HCT116 (cell line): Measurements from ENCODE around the gene NFIC. TPM values are rescaled to one million over a fixed set of nuclear protein-coding genes. Genes with fewer than 3 reads are reported as not detected.

Experiments used
- ATAC-seq: fragments of 200-7000 bp; cut with Tn5 transposase; 2 replicates; pipeline ENCODE4 v1.9.1; 2020; ENCODE audit warnings: mild to moderate bottlenecking, moderate library complexity
- BruUV-seq: library from RNA; stranded (reverse); fragments of 400-500 nt; replicated peaks from 2 replicates; lab custom pipeline; 2021; lab: Mats Ljungman, UMichigan
- CTCF ChIA-PET: fragments of 300-600 bp; sonication (Branson Sonifier 250); formaldehyde crosslinking; loops from one replicate; lab custom pipeline; 2021; ENCODE audit warnings: antibody characterized with exemption; lab: Charles Lee
- POLR2A ChIA-PET: fragments of 300-600, 350-600 bp; sonication (Branson Sonifier 250); formaldehyde crosslinking; loops from one replicate; lab custom pipeline; 2021; ENCODE audit warnings: antibody characterized with exemption; lab: Charles Lee
- RAD21 ChIA-PET, 2 experiments: fragments of 300-600 bp; sonication (Branson Sonifier 250); formaldehyde crosslinking; loops; one replicate each; lab custom pipeline; 2023; ENCODE audit warnings: low total read pairs in 2 of 2; ENCODE audit not compliant: uncharacterized antibody in 2 of 2, unreplicated experiment in 2 of 2, low non-redundant PET in 1 of 2; lab: Charles Lee
- DNase-seq: peaks from one replicate; pipeline ENCODE4 v3.0.0-alpha.2; 2010; ENCODE audit warnings: low read depth, low spot score
- H2AFZ ChIP-seq: fragments of 200-600 bp; shearing (Covaris generic), sonication (generic); 2 replicates; pipeline ENCODE4 v1.6.1; 2017; ENCODE audit warnings: low read depth, mixed run types, mixed read lengths, antibody characterized with exemption, low read length; ENCODE audit not compliant: poor library complexity, severe bottlenecking
- H3K27ac ChIP-seq: 2 replicates; pipeline ENCODE4 v1.5.1; 2012; ENCODE audit warnings: low read depth, low read length
- H3K27me3 ChIP-seq: fragments of 200-600 bp; sonication (generic); 2 replicates; pipeline ENCODE4 v1.6.1; 2016; ENCODE audit warnings: mixed run types, low read length, mixed read lengths; ENCODE audit not compliant: insufficient read depth
- H3K36me3 ChIP-seq, 2 experiments: fragments of 200-500 bp in 1 of 2; fragments of 200-600 bp in 1 of 2; sonication (Bioruptor generic) in 1 of 2; sonication (generic) in 1 of 2; 2 replicates each; pipeline versions ENCODE4 v1.5.1 to v1.6.1; 2014 to 2016; ENCODE audit warnings: low read length in 2 of 2, inconsistent platforms in 1 of 2, mixed read lengths in 1 of 2, mixed run types in 1 of 2; ENCODE audit not compliant: insufficient read depth in 2 of 2, control insufficient read depth in 1 of 2
- H3K4me1 ChIP-seq, 2 experiments: fragments of 200-600 bp in 1 of 2; sonication (generic) in 1 of 2; 2 replicates each; pipeline versions ENCODE4 v1.5.1 to v1.6.1; 2012 to 2017; ENCODE audit warnings: low read length in 2 of 2, inconsistent platforms in 1 of 2, mild to moderate bottlenecking in 1 of 2, mixed read lengths in 1 of 2, mixed run types in 1 of 2, moderate library complexity in 1 of 2; ENCODE audit not compliant: insufficient read depth in 2 of 2, control insufficient read depth in 1 of 2
- H3K4me2 ChIP-seq: fragments of 200-600 bp; sonication (generic); 2 replicates; pipeline ENCODE4 v1.6.1; 2017; ENCODE audit warnings: mixed run types, low read length, mixed read lengths
- H3K4me3 ChIP-seq, 2 experiments: fragments of 200-600 bp in 1 of 2; sonication (generic) in 1 of 2; replicated peaks in 1 of 2; 2 replicates each; pipeline ENCODE4 v1.5.1; 2011 to 2016; ENCODE audit warnings: low read length in 2 of 2, control low read depth in 1 of 2, low read depth in 1 of 2, mild to moderate bottlenecking in 1 of 2, mixed read lengths in 1 of 2, mixed run types in 1 of 2
- H3K79me2 ChIP-seq: fragments of 200-600 bp; sonication (generic); 2 replicates; pipeline ENCODE4 v1.6.1; 2017; ENCODE audit warnings: mild to moderate bottlenecking, mixed run types, low read length, moderate library complexity, mixed read lengths; ENCODE audit not compliant: insufficient read depth
- H3K9ac ChIP-seq: fragments of 200-600 bp; sonication (generic); 2 replicates; pipeline ENCODE4 v1.6.1; 2016; ENCODE audit warnings: low read length, mixed read lengths
- H3K9me2 ChIP-seq: fragments of 200-600 bp; sonication (generic), shearing (Covaris generic); 2 replicates; pipeline ENCODE4 v1.6.1; 2017; ENCODE audit warnings: mixed run types, mild to moderate bottlenecking, moderate library complexity; ENCODE audit not compliant: insufficient read depth
- H3K9me3 ChIP-seq, 2 experiments: fragments of 200-500 bp in 1 of 2; fragments of 200-600 bp in 1 of 2; sonication (Bioruptor generic) in 1 of 2; sonication (generic) in 1 of 2; 2 replicates each; pipeline ENCODE4 v1.6.1; 2014 to 2017; ENCODE audit warnings: low read length in 2 of 2, mixed read lengths in 2 of 2, inconsistent platforms in 1 of 2, low read depth in 1 of 2, mild to moderate bottlenecking in 1 of 2, mixed run types in 1 of 2, moderate library complexity in 1 of 2; ENCODE audit not compliant: control insufficient read depth in 1 of 2, insufficient read depth in 1 of 2
- H4K20me1 ChIP-seq: fragments of 200-600 bp; sonication (generic), shearing (Covaris generic); 2 replicates; pipeline ENCODE4 v1.6.1; 2017; ENCODE audit warnings: mixed run types, mild to moderate bottlenecking, moderate library complexity; ENCODE audit not compliant: insufficient read depth
- ATF3 ChIP-seq: IDR thresholded peaks from 2 replicates; pipeline ENCODE4 v1.6.1; 2012
- CBX3 ChIP-seq: IDR thresholded peaks from 2 replicates; pipeline ENCODE4 v1.6.1; 2012; ENCODE audit warnings: low read depth
- CEBPB ChIP-seq: IDR thresholded peaks from 2 replicates; pipeline ENCODE4 v1.6.1; 2012; ENCODE audit warnings: low read depth
- CTCF ChIP-seq, 3 experiments: fragments of 200-600 bp in 1 of 3; sonication (generic) in 1 of 3; IDR thresholded peaks in 2 of 3; conservative IDR thresholded peaks in 1 of 3; 2 replicates each; pipeline ENCODE4 v1.5.1; 2012 to 2017; ENCODE audit warnings: low read depth in 2 of 3, low read length in 2 of 3, antibody characterized with exemption in 1 of 3, borderline replicate concordance in 1 of 3, control low read depth in 1 of 3, mild to moderate bottlenecking in 1 of 3, mixed read lengths in 1 of 3, mixed run types in 1 of 3, moderate library complexity in 1 of 3; ENCODE audit not compliant: insufficient read depth in 1 of 3
- EGR1 ChIP-seq: IDR thresholded peaks from 2 replicates; pipeline ENCODE4 v1.6.1; 2012; ENCODE audit warnings: low read depth
- ELF1 ChIP-seq: IDR thresholded peaks from 2 replicates; pipeline ENCODE4 v1.6.1; 2012; ENCODE audit warnings: low read depth, borderline replicate concordance
- EZH2 ChIP-seq: fragments of 200-600 bp; sonication (generic); IDR thresholded peaks from 2 replicates; pipeline ENCODE4 v1.6.1; 2017; ENCODE audit warnings: antibody characterized with exemption, mixed run types
- EZH2phosphoT487 ChIP-seq: fragments of 200-600 bp; IDR thresholded peaks from 2 replicates; pipeline ENCODE4 v1.6.1; 2018; ENCODE audit warnings: antibody characterized with exemption, borderline replicate concordance
- JUND ChIP-seq: IDR thresholded peaks from 2 replicates; pipeline ENCODE4 v1.6.1; 2012
- POLR2A ChIP-seq: IDR thresholded peaks from 2 replicates; pipeline ENCODE4 v1.7.0; 2011; ENCODE audit warnings: borderline replicate concordance; ENCODE audit not compliant: insufficient read depth, insufficient read length; ENCODE audit errors: extremely low read depth
- POLR2AphosphoS5 ChIP-seq: IDR thresholded peaks from 2 replicates; pipeline ENCODE4 v1.6.1; 2011; ENCODE audit warnings: mild to moderate bottlenecking, low read depth, low read length, moderate library complexity
- RAD21 ChIP-seq: IDR thresholded peaks from 2 replicates; pipeline ENCODE4 v1.6.1; 2012; ENCODE audit warnings: low read depth, mild to moderate bottlenecking
- REST ChIP-seq: IDR thresholded peaks from 2 replicates; pipeline ENCODE4 v1.6.1; 2012; ENCODE audit warnings: low read depth
- SIN3A ChIP-seq: IDR thresholded peaks from 2 replicates; pipeline ENCODE4 v1.6.1; 2012; ENCODE audit warnings: low read depth
- SRF ChIP-seq: IDR thresholded peaks from 2 replicates; pipeline ENCODE4 v1.6.1; 2012; ENCODE audit warnings: low read depth
- TCF7L2 ChIP-seq: IDR thresholded peaks from 2 replicates; pipeline ENCODE4 v1.7.0; 2011; ENCODE audit warnings: borderline replicate concordance, inconsistent platforms; ENCODE audit not compliant: insufficient read depth, insufficient read length; ENCODE audit errors: extremely low read depth
- ZBTB33 ChIP-seq: IDR thresholded peaks from 2 replicates; pipeline ENCODE4 v1.6.1; 2011; ENCODE audit warnings: mild to moderate bottlenecking, low read length, moderate library complexity; ENCODE audit not compliant: insufficient replicate concordance; ENCODE audit errors: extremely low read depth
- ZFX ChIP-seq: fragments of 450-650 bp; IDR thresholded peaks from 2 replicates; pipeline ENCODE4 v1.6.1; 2017
- ZNF274 ChIP-seq: fragments of 200-500 bp; sonication (Bioruptor generic); IDR thresholded peaks from 2 replicates; pipeline ENCODE4 v1.6.1; 2014; ENCODE audit warnings: mild to moderate bottlenecking, low read depth, low read length, inconsistent platforms
- intact Hi-C: fragments of 100-400 bp; cut with micrococcal nuclease; formaldehyde crosslinking; loops from 2 replicates; pipeline ENCODE4 v1.10.0; 2022
- total RNA-seq: library from RNA; stranded (reverse); gene quantifications from one replicate; pipeline ENCODE4 v1.2.1, GENCODE V29; 2021; ENCODE audit not compliant: unreplicated experiment
- TF ChIP-seq, protein P1 (sequence below): IDR thresholded peaks from 2 replicates; pipeline ENCODE4 v1.6.1; 2012

Gene NFIC
- total RNA-seq, 1 experiment from 2014 or later = 116 TPM

GRCh38 chr19:3431760-3432397 is 65.5 kb downstream of the NFIC start:
- ATAC-seq = no peak
- H3K27ac ChIP-seq = no peak overlapping the region
- CTCF ChIA-PET = interaction anchor here (1.3 kb wide), 1 partner anchor 11 kb away, joined by 3 read pairs; no protein-coding TSS in a partner anchor
- H3K4me3 ChIP-seq = no peak overlapping the region
- POLR2A ChIA-PET = interaction anchor here (1.0 kb wide), 1 partner anchor 89 kb away, joined by 3 read pairs; no protein-coding TSS in a partner anchor
- RAD21 ChIA-PET = no interaction called here
- H3K79me2 ChIP-seq = peaks cover 37% of the 10 kb centered on the region; the same call in 1 of the 2 replicates
- no peak for DNase-seq
- H2AFZ ChIP-seq = no peak overlapping the region
- BruUV-seq = no TSS peak
- H3K9me3 ChIP-seq = peaks cover 0 to 2% of the 10 kb centered on the region in 2 experiments; a peak in 1 of 4 replicates
- no peaks in the 10 kb centered on the region for H3K9me2 ChIP-seq
- H3K4me1 ChIP-seq = peaks cover 3 to 16% of the 10 kb centered on the region in 2 experiments
- H3K36me3 ChIP-seq = peaks cover 3 to 17% of the 10 kb centered on the region in 2 experiments
- intact Hi-C loops = no loop called here
- no peak for TF ChIP-seq ELF1
- no peak for TF ChIP-seq ATF3
- TF ChIP-seq SRF = no peak
- no peak for TF ChIP-seq SIN3A
- TF ChIP-seq CTCF (IDR thresholded peaks at IDR 0.05 in 2 of 3, conservative IDR thresholded peaks at IDR 0.05 in 1 of 3; ENCODE audit: borderline replicate concordance in 1 of 3, insufficient read depth in 1 of 3, low read depth in 2 of 3, low read length in 2 of 3) = no peak
- no peak for TF ChIP-seq TCF7L2
- no peak for TF ChIP-seq POLR2A
- no peak for TF ChIP-seq ZFX
- TF ChIP-seq CBX3 = no peak
- TF ChIP-seq JUND = no peak
- no peak for TF ChIP-seq RAD21
- no peak for TF ChIP-seq EGR1
- TF ChIP-seq CEBPB = no peak
- TF ChIP-seq REST = no peak
- TF ChIP-seq POLR2AphosphoS5 = no peak
- no peak for TF ChIP-seq EZH2phosphoT487
- no peak for TF ChIP-seq EZH2
- no peak for TF ChIP-seq ZNF274
- TF ChIP-seq, protein P1, sequence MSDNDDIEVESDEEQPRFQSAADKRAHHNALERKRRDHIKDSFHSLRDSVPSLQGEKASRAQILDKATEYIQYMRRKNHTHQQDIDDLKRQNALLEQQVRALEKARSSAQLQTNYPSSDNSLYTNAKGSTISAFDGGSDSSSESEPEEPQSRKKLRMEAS = no peak
- TF ChIP-seq ZBTB33 = no peak
- H3K27me3 ChIP-seq = no peaks in the 10 kb centered on the region
- no peak overlapping the region for H3K9ac ChIP-seq
- no peak overlapping the region for H3K4me2 ChIP-seq
- H4K20me1 ChIP-seq = no peaks in the 10 kb centered on the region
